K562 (cell line): ENCODE measurements around the gene CSF2.

Experiments
- BRCA1 ChIP-seq, 2 experiments: fragments of 450-650 bp in 1 of 2; sonication (generic) in 1 of 2; formaldehyde crosslinking in 1 of 2; IDR thresholded peaks; 2 replicates each; pipeline versions ENCODE4 v1.5.0 to v1.6.1; 2017 to 2020; ENCODE audit warnings: mild to moderate bottlenecking in 1 of 2, missing genetic modification reagents in 1 of 2
- CTCF ChIP-seq, 3 experiments: IDR thresholded peaks in 2 of 3; conservative IDR thresholded peaks in 1 of 3; 2 replicates each; pipeline ENCODE4 v1.5.1; 2011 to 2012; ENCODE audit warnings: low read length in 3 of 3, mild to moderate bottlenecking in 3 of 3, control low read depth in 2 of 3, improper control_type of control experiment in 1 of 3, inconsistent platforms in 1 of 3, low read depth in 1 of 3, mixed read lengths in 1 of 3, moderate library complexity in 1 of 3; ENCODE audit not compliant: insufficient read depth in 2 of 3
- ELK3 ChIP-seq: fragments of 450-650 bp; formaldehyde crosslinking; IDR thresholded peaks from 2 replicates; pipeline ENCODE4 v1.4.0; 2020; ENCODE audit warnings: mild to moderate bottlenecking
- PHF20 ChIP-seq: fragments of 450-650 bp; IDR thresholded peaks from 2 replicates; pipeline ENCODE4 v1.6.1; 2018; ENCODE audit not compliant: partially characterized antibody
- SP2 ChIP-seq: IDR thresholded peaks from 2 replicates; pipeline ENCODE4 v1.6.1; 2011; ENCODE audit warnings: mild to moderate bottlenecking, low read depth, low read length, moderate library complexity; ENCODE audit not compliant: poor library complexity, severe bottlenecking; ENCODE audit errors: extremely low read depth
- ZFX ChIP-seq: sonication (generic); formaldehyde crosslinking; IDR thresholded peaks from 2 replicates; pipeline ENCODE4 v1.8.0; 2022; ENCODE audit warnings: mild to moderate bottlenecking, missing genetic modification reagents, moderate library complexity
- TF ChIP-seq, protein P1 (sequence below), 2 experiments: fragments of 450-650 bp in 1 of 2; sonication (generic) in 1 of 2; formaldehyde crosslinking in 1 of 2; IDR thresholded peaks; 2 replicates each; pipeline versions ENCODE4 v1.7.1 to v1.9.0; 2016 to 2022; ENCODE audit warnings: inconsistent platforms in 1 of 2, mild to moderate bottlenecking in 1 of 2, missing genetic modification reagents in 1 of 2

GRCh38 chr5:132049093-132049492 is 24.5 kb upstream of the CSF2 start:
- TF ChIP-seq ELK3 (CRISPR knock-in tag): no peak
- no peak for TF ChIP-seq CTCF (IDR thresholded peaks at IDR 0.05 in 2 of 3, conservative IDR thresholded peaks at IDR 0.05 in 1 of 3; ENCODE audit: insufficient read depth in 2 of 3, low read depth in 1 of 3, low read length in 3 of 3)
- no peak for TF ChIP-seq BRCA1 (IDR thresholded peaks at IDR 0.05)
- no peak for TF ChIP-seq BRCA1 (CRISPR knock-in tag; IDR thresholded peaks at IDR 0.05)
- TF ChIP-seq, protein P1, sequence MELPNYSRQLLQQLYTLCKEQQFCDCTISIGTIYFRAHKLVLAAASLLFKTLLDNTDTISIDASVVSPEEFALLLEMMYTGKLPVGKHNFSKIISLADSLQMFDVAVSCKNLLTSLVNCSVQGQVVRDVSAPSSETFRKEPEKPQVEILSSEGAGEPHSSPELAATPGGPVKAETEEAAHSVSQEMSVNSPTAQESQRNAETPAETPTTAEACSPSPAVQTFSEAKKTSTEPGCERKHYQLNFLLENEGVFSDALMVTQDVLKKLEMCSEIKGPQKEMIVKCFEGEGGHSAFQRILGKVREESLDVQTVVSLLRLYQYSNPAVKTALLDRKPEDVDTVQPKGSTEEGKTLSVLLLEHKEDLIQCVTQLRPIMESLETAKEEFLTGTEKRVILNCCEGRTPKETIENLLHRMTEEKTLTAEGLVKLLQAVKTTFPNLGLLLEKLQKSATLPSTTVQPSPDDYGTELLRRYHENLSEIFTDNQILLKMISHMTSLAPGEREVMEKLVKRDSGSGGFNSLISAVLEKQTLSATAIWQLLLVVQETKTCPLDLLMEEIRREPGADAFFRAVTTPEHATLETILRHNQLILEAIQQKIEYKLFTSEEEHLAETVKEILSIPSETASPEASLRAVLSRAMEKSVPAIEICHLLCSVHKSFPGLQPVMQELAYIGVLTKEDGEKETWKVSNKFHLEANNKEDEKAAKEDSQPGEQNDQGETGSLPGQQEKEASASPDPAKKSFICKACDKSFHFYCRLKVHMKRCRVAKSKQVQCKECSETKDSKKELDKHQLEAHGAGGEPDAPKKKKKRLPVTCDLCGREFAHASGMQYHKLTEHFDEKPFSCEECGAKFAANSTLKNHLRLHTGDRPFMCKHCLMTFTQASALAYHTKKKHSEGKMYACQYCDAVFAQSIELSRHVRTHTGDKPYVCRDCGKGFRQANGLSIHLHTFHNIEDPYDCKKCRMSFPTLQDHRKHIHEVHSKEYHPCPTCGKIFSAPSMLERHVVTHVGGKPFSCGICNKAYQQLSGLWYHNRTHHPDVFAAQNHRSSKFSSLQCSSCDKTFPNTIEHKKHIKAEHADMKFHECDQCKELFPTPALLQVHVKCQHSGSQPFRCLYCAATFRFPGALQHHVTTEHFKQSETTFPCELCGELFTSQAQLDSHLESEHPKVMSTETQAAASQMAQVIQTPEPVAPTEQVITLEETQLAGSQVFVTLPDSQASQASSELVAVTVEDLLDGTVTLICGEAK (IDR thresholded peaks at IDR 0.05): no peak
- TF ChIP-seq, protein P1 (CRISPR knock-in tag; IDR thresholded peaks at IDR 0.05): no peak
- no peak for TF ChIP-seq SP2
- no peak for TF ChIP-seq PHF20
- TF ChIP-seq ZFX (CRISPR knock-in tag): no peak
